GM18505 (cell line): ENCODE measurements around the gene SETSIP.
"Not testable (repeated sequence)": the region's sequence is repeated elsewhere in the genome, so short reads cannot be mapped to it uniquely, and the experiment has no call there.

Experiments
- ATAC-seq: cut with Tn5 transposase; IDR thresholded peaks from one replicate; pipeline ENCODE4 v1.9.1; 2021; ENCODE audit not compliant: unreplicated experiment
- POLR2A ChIP-seq: IDR thresholded peaks from 4 replicates; pipeline ENCODE4 v1.6.1; 2011; ENCODE audit warnings: borderline replicate concordance; ENCODE audit not compliant: insufficient read depth, insufficient read length; ENCODE audit errors: extremely low read depth

Gene SETSIP

DNA sequence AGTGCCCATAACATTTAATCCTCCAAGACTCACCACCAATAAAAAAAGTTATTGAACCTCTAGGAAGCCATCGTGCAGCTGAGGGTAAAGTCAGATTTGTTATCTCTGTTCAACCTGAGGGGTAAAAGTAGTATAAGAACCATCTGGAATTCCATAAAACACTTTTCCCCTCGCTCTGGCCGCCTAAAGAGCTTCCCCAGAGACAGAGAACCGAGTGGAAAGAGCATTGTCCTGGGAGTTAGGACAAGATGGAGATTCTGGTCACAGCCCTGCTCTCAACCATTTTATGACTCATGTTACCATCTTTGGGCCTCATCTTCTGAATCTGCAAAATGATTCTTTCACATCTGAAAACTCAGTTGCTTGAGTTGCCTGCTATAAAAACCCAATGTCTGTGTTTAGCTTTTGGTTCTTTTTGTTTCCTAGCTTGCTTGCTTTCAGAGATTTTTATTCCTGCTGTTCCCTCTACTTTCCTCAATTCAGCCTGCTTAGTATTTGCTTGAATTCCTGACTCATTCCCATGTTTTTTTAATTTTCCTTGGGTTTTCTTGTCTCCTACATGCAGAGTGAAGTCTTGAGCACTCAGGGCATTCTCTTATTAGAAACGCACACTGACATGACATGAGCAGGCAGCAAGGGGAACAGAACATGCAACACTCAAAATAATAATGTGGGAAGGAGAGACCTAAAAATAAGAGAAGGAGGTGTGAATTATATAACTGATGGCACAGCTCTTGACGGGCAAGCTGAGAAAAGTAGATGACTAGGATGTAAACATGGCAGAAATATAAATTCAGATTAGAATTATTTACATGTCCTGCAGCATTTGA, 43.7 kb downstream of the SETSIP start:
- no peak for ATAC-seq
- no peak for TF ChIP-seq POLR2A

DNA sequence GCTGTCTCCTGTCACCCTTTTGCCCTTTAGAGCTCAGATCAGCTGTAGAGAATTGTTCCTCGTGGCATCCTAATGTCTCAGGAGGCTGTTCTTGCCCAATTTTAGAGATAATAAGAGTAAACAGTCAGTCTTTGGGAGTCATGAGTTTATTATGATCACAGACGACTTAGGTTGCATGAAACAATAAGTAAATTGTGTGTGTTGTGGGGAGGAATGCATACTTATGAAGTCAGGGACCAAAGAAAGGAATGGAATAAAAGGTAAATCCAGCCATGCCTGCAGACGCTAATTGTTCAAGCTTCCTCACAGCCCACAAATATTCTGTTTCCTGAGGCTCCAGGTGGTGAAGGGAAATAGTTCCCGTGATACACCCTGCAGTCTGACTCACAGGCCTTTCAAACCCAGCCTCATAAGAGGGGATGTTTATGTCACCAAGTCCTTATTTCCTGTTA, 44.5 kb downstream of the SETSIP start:
- TF ChIP-seq POLR2A: no peak
- no peak for ATAC-seq

DNA sequence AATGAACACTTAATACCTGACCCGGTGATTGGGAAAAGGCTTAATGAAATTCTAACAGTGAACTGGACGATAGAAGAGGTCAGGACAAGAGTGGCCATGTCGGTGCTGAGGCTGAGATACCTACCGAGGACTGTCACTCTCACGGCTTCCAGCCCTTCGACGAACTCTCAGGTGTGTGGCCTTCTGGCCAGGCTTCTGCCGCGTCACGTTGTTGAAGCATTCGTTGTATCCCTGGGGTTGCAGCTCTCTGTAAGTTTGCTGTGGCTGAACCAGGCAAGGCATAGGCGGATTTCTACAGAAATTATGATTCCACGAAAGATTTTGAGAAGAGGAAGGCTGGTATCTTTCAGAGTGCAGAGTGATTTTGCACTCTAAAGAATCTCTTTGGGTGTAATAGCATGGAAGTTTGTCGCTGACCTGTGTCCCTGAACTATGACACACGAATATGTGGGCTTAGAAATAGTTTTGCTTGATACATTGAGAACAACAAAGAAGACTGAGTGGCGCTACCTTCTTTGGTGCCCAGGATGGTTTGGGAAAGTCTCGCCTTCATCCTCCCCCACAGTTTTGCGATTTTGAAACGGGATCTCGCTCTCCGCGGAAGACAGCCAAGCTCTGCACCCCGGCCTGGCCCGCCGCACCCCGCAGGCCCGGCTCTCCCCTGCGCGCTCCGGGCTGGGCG, 45.8 kb downstream of the SETSIP start:
- TF ChIP-seq POLR2A: no peak
- no peak for ATAC-seq

DNA sequence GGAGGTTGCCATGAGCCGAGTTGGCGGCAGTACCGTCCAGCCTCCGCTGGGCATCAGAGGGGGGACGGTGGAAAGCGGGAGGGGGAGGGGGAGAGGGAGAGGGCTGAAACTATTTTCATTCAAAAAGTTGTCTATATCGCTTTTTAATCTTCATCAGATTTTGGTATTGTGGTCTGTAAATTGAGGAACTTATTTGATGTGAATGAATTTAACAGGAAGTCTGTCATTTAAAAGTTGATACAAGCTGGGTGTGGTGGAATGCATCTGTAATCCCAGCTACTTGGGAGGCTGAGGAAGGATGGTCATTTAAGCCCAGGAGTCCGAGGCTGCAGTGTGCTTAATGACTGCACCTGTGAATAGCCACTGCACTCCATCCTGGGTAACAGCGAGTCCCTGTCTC, 48.4 kb downstream of the SETSIP start:
- ATAC-seq: no peak
- no peak for TF ChIP-seq POLR2A

DNA sequence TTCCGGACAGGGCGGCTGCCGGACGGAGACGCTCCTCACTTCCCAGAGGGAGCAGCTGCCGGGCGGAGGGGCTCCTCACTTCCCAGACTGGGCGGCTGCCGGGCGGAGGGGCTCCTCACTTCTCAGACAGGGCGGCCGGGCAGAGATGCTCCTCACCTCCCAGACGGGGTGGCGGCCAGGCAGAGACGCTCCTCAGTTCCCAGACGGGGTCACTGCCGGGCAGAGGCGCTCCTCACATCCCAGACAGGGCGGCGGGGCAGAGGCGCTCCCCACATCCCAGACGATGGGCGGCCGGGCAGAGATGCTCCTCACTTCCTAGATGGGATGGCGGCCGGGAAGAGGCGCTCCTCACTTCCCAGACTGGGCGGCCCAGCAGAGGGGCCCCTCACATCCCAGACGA, 49.2 kb downstream of the SETSIP start:
- not testable (repeated sequence) for ATAC-seq
